ENCODE data around the gene MCM7. TPM values are rescaled to one million over a fixed set of nuclear protein-coding genes. Genes with fewer than 3 reads are reported as not detected.

Gene MCM7
- 149 and 155 TPM in 2 replicates for total RNA-seq

DNA sequence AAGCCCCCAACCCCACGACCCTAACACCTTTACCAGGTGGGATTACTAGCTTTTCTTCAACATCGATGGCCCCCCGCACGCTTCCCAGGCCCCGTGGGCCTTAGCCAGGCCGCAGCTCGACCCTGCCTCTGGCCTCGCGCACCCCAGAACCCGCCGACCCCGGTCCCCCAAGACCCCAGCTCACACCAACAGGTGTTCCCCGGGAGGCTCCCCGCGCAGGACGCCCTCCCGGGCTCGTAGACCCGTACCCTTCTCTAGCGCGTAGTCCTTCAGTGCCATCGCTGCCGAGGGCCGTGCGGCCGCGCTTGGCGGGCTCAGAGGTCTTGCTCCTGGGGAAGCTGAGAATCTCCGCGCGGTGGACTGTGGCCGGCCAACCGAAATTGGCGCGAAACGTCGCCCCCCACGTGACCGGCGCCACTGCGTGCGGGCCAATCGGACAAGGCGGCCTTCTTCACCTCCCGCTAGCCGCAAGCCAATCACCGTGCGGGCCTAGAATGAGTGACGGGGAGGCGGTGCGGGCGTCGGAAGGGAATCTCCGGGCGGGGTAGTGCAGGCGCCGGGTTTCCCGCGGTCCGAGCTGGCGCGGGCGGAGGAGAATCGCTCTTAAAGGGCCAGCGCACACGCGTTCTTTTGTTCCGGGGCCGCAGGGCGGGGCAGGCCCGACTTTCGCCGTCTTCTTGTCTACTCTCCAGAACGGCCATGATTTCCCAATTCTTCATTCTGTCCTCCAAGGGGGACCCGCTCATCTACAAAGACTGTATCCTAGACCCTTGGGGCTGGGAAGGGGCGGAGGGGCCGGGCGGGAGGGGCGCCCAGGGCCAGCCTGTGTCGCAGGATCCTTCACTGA is at the start of gene MCM7, which contains the start of gene AP4M1:
TSS of gene MCM7 (minus strand) at position 382 of the 847 bp plus-strand sequence. CDS start at position 279, 103 bp downstream.
TSS of gene AP4M1 (plus strand) at position 628 of the 847 bp plus-strand sequence. CDS start at position 700, 72 bp downstream.

DNA sequence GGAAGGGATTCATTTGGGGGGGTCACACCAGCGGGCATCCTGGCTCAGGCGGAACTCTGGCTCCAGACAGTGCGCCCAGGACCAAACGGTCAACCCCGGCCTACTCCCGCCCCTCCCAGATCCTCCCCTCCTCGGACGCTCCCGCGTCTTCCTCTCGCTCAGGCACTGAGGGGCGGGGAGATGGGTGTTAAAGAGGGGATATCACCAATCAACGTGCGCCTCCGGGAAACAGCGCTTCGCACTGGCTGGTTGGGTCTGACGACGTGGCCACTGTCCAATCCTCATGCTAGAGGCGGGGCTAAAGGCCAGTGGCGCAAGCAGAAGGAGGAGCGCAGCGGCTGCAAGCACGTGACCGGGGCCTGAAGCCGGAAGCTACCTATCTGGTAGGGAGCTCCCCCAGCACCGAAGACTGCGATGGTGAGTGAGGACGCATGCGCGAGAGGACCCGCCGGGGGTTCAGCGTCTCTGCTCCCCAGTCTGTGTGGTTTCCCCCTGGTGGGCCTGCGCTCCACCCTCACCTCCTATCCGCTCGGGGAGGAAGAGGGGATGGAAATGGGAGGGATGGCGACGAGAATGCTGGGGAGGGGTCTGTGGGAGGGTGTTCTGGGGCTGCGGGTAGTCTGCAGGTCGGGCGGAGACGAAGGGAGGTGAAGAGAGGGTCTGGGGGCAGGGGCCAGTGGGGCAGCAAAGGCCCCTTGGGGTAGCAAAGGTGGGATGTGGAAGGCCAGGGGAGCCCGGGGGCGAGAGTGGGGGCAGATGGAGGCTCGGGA is 47.5 kb upstream of the MCM7 start, which contains the start of gene LAMTOR4:
TSS of gene LAMTOR4 (plus strand) at position 360 of the 770 bp plus-strand sequence. CDS start at position 415, 55 bp downstream.

DNA sequence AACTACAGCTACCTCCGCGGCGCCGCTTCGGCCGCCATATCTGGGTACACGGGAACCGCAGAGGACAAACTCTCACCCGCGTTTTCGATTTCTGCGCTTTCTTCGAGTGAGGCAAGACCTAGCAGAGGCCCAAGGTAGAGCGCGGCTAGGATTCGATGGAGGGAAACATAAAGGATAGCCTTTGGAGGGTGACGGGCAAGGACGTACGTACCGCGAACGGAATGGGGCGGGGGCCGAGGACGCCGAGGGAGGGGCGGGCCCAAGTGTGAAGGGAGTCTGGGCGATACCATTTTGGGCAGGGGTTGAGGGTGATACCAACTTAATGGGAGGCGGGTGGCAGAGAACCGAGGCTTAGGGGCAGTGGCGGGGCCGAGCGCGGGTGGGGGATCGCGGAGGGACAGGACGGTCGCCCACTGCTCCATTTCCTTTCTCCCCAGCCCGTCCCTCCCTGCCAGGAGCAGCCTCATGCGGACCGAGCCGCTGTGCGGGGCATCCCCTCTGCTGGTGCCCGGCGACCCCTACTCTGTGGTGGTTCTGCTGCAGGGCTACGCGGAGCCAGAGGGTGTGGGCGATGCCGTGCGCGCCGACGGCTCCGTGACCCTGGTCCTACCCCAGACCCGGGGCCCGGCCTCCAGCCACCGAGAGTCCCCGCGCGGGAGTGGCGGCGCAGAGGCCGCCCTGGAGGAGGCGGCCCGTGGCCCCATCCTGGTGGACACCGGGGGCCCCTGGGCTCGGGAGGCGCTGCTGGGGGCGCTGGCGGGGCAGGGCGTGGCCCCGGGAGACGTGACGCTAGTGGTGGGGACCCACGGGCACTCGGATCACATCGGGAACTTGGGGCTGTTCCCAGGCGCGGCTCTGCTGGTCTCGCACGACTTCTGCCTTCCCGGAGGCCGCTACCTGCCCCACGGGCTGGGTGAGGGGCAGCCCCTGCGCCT is 26.0 kb upstream of the MCM7 start, which contains the start of gene MBLAC1:
TSS of gene MBLAC1 (plus strand) at position 37 of the 935 bp plus-strand sequence. CDS start at position 466, 429 bp downstream.

DNA sequence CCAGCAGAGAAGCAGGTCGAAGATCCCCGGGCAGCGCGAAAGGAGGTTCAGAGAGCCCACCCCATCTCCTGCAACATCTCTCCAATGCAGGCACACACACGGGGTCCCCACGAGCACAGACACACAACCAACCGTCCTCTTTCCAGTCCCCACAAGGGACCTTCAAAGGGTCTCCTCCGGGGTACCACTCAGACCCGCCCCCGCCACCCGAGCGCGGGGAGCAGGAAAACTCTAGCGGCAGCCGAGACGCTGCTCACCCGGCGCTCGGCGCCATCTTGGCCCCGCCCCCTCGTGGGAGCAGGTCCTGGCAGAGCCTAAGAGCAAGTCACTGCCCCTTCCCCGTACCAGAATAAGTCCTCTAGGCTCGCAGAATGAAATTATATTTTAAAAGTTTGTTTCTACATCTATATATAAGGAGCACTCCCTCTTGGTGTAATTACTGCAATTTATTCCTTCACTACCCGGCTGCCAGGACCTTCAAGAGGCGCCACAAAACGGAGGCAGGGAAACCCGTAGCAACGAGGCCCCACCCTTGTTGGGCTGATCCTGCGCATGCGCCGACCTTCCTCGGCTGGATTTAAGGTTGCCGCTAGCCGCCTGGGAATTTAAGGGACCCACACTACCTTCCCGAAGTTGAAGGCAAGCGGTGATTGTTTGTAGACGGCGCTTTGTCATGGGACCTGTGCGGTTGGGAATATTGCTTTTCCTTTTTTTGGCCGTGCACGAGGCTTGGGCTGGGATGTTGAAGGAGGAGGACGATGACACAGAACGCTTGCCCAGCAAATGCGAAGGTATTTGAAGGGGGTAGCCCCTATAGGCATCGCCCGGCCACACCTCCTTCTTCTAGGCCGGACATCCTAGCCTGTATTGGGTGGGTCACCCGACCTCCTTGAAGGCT is 18.1 kb upstream of the MCM7 start, which contains the start of the genes CNPY4 and TAF6:
TSS of gene CNPY4 (plus strand) at position 563 of the 898 bp plus-strand sequence. CDS start at position 674, 111 bp downstream.
TSS of gene TAF6 (minus strand) at position 287 of the 898 bp plus-strand sequence. CDS start 5,149 bp downstream, outside the sequence.

DNA sequence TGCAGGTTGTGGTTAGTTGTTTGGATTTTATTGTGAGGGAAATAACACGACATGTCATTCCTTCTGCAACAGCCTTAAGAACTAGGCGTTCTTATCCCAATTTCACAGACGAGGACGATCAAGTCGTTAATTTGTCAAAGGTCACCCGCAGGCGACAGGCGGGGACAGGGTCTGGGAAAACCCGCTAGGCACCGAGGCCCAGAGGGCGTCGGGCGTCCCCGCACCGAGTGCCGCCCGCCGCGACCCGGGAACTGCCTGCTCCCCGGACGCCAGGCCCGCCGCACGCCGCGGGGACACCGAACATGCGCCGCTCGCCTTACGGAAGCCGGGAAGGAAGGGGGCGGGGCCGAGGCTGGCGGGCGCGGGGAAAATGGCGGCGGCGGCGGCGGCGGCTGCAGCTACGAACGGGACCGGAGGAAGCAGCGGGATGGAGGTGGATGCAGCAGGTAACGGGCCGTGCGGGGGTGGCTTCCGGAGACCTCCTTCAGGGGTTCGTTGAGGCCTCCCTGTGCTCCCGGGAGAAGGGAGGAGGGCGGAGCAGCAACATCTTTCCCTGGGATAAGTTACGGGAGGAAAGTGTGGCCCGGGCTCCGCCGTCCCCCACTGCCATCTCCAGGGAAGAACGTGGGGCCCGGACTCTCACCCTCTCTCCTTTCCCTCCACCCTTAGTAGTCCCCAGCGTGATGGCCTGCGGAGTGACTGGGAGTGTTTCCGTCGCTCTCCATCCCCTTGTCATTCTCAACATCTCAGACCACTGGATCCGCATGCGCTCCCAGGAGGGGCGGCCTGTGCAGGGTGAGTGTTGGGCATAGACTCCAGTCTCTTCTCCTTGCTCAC is 12.4 kb downstream of the MCM7 start, which contains the start of gene COPS6:
TSS of gene COPS6 (plus strand) at position 349 of the 837 bp plus-strand sequence. CDS start at position 371, 22 bp downstream.

DNA sequence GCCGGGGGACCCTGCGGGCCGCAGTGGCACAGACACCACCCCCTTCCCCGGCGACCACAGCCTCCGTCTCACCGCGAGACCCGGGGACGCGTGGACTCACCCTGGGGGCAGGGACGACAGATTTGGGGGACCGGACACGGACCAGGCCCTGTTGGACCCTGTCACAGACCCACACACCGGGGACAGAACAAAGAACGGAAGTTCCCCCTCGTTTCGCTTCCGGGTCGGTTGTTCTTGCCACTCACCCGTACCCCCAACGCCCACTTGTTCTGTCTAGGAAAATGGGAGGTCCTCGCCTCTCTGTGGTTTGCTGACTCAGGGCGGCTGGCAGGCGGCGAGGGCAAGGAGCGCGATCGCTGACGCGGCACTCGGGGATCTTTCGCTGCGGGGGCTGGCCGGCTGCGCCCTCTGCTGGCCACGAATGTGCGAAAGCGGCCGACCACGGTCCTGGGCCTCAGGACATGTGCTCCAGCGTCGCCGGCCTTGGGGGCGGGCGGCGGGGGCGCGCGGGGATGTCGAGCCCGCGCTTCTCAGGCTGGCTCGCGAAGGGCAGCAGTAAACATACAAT is 19.6 kb downstream of the MCM7 start, which contains the start of gene ZNF3:
TSS of gene ZNF3 (minus strand) at position 189 of the 568 bp plus-strand sequence. CDS start 4,366 bp downstream, outside the sequence.

DNA sequence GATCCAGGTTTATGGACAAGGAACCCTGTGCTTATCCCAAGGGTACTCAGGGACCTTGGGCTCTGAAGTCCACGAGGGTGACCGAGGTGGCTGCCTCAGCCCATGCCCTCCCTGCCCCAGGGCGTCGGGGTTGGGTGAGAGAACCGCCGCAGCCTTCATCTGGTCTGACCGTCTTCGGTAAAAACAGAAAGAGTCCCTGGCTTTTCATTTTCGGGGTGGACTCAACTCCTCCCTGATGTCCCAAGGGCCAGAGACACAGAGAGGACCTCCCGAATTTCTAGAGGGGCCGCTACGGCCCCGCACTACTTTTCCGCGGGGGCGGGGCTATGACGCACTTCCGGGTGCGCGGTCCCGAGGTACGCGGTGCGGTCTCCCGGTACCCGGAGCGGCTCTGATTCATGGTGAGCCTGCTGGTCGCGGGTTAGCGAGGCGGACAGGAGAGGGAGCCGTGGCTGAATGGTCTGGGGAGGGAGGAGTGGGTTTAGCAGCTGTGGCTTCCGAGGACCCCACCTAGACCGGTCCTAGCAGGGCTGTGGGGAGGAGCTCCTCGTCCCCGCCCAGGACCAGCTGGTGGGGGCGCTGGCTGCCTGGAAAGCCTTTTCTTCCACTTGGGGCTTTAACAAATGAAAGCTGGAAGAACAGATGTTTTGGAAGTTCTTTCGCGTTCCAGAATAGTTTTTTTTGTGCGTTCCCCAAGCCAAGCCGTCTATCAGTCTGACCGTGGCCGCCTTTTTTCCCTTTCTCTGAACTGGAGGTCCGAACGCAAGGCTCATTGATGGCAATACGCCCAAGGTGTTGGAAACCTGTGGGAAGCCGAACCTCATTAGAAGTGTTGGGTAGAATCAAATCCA is 51.5 kb downstream of the MCM7 start, which contains the start of gene ZSCAN21:
TSS of gene ZSCAN21 (plus strand) at position 334 of the 851 bp plus-strand sequence. CDS start 7,233 bp downstream, outside the sequence.

Other genes starting within 250 kb of the MCM7 start
- gene OR2AE1, start 224.4 kb downstream of the MCM7 start, total RNA-seq = not detected in 2 replicates
- 24.0 and 25.8 TPM in 2 replicates for gene TRIM4, start 181.9 kb downstream of the MCM7 start, total RNA-seq
- not detected in 2 replicates for gene GJC3, start 171.8 kb downstream of the MCM7 start, total RNA-seq
- not detected in 2 replicates for gene AZGP1, start 125.4 kb downstream of the MCM7 start, total RNA-seq
- gene ZKSCAN1, start 85.8 kb downstream of the MCM7 start, total RNA-seq = 11.3 and 13.6 TPM in 2 replicates
- gene ZSCAN21, start 51.6 kb downstream of the MCM7 start, total RNA-seq = 6.1 and 8.3 TPM in 2 replicates
- 19.1 and 21.1 TPM in 2 replicates for gene ZNF3, start 19.7 kb downstream of the MCM7 start, total RNA-seq
- gene COPS6, start 12.4 kb downstream of the MCM7 start, total RNA-seq = 102 and 125 TPM in 2 replicates
- gene AP4M1, start 246 bp upstream of the MCM7 start, total RNA-seq = 16.1 and 18.5 TPM in 2 replicates
- gene TAF6, start 18.0 kb upstream of the MCM7 start, total RNA-seq = 56.0 and 63.9 TPM in 2 replicates
- 23.8 and 25.7 TPM in 2 replicates for gene CNPY4, start 18.2 kb upstream of the MCM7 start, total RNA-seq
- gene MBLAC1, start 25.6 kb upstream of the MCM7 start, total RNA-seq = 4.7 and 5.0 TPM in 2 replicates
- 184 and 224 TPM in 2 replicates for gene LAMTOR4, start 47.5 kb upstream of the MCM7 start, total RNA-seq
- gene TRAPPC14, start 57.3 kb upstream of the MCM7 start, total RNA-seq = 4.7 and 6.3 TPM in 2 replicates
- 2.7 and 3.9 TPM in 2 replicates for gene GAL3ST4, start 67.2 kb upstream of the MCM7 start, total RNA-seq
- gene GPC2, start 76.0 kb upstream of the MCM7 start, total RNA-seq = 0.89 and 1.00 TPM in 2 replicates
- gene STAG3, start 76.5 kb upstream of the MCM7 start, total RNA-seq = 0.10 and 0.13 TPM in 2 replicates
- not detected in 2 replicates for gene PVRIG, start 118.6 kb upstream of the MCM7 start, total RNA-seq
- 0.05 TPM in 1 of 2 replicates, not detected in the other for gene SPDYE3, start 206.3 kb upstream of the MCM7 start, total RNA-seq